NB4 (cell line): ENCODE measurements around the gene SLC43A3.

Experiments used
- DNase-seq: peaks from one replicate; pipeline ENCODE4 v3.0.0; 2010; ENCODE audit warnings: low read depth
- H3K4me3 ChIP-seq: one replicate; pipeline ENCODE4 v1.5.1; 2011; ENCODE audit warnings: mild to moderate bottlenecking, low read depth, low read length, moderate library complexity
- MYC ChIP-seq: IDR thresholded peaks from 2 replicates; pipeline ENCODE4 v1.6.1; 2011; ENCODE audit warnings: low read depth, low read length
- POLR2A ChIP-seq: IDR thresholded peaks from 2 replicates; pipeline ENCODE4 v1.6.1; 2011; ENCODE audit warnings: mild to moderate bottlenecking; ENCODE audit not compliant: insufficient read length; ENCODE audit errors: extremely low read depth
- TF ChIP-seq, protein P1 (sequence below): IDR thresholded peaks from one replicate; pipeline ENCODE4 v1.5.1; 2012; ENCODE audit warnings: low read depth, low read length
- TF ChIP-seq, protein P2 (sequence below): IDR thresholded peaks from 2 replicates; pipeline ENCODE4 v1.6.1; 2011; ENCODE audit warnings: low read depth, low read length

SLC43A3 gene

DNA sequence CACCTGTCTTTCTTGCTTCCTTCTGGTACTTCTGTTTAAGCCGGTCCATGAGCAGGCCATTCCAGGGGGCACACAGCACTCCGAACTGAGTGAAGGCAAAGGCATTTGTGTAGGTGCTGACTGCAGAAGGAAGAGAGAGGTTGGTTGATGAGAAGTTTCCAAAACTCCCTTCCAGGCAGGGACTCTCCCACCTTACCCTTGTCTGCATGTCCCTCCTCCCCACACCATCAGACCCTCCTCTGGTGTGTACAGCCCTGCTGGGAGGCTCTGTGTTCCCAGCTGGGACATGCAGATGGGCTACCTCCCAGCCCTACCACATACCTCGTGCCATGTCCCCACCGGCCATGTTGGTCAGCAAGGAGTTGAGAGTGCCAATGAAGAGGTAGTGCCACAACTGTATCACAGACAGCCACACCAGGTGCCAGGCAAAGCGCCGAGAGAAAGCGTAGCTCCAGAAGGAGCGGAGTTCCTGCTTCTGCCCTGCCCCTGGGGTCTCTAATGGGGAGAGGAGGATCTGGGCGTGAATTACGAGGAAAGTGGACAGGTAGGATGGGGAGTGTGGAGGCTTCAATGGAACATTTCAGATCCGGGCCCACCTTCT is 12.2 kb downstream of the SLC43A3 start:
- DNase-seq, result no peak
- TF ChIP-seq MYC (no peak), POLR2A (no peak)
- TF ChIP-seq, protein P1, sequence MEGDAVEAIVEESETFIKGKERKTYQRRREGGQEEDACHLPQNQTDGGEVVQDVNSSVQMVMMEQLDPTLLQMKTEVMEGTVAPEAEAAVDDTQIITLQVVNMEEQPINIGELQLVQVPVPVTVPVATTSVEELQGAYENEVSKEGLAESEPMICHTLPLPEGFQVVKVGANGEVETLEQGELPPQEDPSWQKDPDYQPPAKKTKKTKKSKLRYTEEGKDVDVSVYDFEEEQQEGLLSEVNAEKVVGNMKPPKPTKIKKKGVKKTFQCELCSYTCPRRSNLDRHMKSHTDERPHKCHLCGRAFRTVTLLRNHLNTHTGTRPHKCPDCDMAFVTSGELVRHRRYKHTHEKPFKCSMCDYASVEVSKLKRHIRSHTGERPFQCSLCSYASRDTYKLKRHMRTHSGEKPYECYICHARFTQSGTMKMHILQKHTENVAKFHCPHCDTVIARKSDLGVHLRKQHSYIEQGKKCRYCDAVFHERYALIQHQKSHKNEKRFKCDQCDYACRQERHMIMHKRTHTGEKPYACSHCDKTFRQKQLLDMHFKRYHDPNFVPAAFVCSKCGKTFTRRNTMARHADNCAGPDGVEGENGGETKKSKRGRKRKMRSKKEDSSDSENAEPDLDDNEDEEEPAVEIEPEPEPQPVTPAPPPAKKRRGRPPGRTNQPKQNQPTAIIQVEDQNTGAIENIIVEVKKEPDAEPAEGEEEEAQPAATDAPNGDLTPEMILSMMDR, result no peak
- TF ChIP-seq, protein P2, sequence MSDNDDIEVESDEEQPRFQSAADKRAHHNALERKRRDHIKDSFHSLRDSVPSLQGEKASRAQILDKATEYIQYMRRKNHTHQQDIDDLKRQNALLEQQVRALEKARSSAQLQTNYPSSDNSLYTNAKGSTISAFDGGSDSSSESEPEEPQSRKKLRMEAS, result no peak
- H3K4me3 ChIP-seq, result no peak overlapping the region

DNA sequence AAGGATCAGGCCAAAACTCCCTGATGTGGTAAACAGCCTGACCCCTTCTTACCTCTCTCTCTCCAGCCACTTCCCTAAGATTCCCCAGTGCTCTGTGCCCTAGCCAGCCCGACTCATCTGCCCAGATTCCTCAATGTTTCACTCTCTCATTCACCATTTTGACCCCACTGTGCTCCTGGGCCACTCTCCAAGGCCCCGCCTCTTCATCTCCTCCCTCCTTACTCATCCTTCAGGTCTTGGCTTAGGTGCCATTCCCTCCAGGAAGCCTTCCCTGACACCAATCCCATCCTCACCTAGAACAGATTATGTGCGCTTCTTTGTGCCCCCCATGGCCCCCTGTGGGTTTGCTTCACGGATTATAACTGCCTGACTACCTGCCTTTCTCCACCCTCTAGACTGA is 13.2 kb downstream of the SLC43A3 start:
- TF ChIP-seq, protein P2, result no peak
- no peak for TF ChIP-seq MYC
- no peak for TF ChIP-seq POLR2A
- TF ChIP-seq, protein P1, result no peak
- no peak for DNase-seq
- no peak overlapping the region for H3K4me3 ChIP-seq

DNA sequence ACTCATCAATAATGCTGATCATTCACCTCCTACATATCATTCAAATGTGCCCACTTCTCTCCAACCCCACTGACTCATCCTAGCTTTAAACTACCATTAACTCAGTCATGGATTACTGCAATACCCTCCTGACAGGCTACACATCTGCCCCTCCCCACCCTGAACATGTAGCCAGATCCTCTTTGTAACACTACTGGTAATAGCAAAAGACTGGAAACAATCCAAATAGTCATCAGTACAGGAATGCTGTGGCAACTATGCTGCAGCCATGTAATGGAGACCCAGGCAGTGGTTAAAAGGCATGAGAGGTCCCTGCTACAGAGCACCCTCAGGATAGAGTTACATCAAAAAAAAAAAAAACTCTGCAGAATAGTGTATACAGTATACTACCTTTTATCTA is 16.6 kb downstream of the SLC43A3 start:
- no peak overlapping the region for H3K4me3 ChIP-seq
- TF ChIP-seq, protein P1, result no peak
- TF ChIP-seq, protein P2, result no peak
- TF ChIP-seq MYC (no peak), POLR2A (no peak)
- no peak for DNase-seq

DNA sequence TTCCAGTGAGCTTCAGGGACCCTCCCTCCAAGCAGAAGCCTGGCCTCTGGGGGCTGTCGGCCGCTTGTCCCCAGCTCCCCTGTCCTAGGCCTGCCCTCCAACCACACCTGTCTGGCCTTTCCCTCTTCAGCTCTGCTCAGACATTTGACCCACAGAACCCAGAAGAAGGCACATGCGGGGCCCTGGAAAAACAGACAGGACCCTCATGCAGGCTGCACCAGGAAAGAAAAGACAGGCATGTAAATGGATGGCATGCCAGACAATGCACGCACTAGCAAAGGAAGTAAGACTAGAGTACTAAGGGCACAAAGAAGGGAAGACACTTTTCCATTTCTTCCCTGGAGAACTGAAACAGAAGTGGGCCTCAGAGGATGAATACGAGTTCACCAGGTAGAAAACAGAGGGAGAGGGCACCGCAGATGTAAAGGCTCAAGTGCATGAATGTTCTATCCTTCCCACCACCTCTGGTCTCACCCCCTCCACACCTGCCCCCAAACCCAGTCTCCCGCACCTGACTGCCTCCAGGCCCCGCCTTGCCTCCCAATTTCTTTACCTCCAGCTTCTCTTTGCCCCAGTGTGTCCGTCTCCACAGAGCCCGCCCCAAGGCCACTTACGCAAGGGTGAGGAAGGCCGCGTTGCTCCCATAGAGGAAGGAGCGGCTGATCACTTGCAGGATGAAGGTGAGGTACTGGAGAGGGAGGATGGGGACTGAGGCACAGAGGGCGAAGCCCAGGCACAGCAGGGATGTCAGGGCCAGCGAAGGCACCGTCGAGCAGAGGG is 17.4 kb downstream of the SLC43A3 start:
- TF ChIP-seq, protein P2, result no peak
- TF ChIP-seq MYC (no peak), POLR2A (no peak)
- TF ChIP-seq, protein P1, result no peak
- no peak overlapping the region for H3K4me3 ChIP-seq
- no peak for DNase-seq

DNA sequence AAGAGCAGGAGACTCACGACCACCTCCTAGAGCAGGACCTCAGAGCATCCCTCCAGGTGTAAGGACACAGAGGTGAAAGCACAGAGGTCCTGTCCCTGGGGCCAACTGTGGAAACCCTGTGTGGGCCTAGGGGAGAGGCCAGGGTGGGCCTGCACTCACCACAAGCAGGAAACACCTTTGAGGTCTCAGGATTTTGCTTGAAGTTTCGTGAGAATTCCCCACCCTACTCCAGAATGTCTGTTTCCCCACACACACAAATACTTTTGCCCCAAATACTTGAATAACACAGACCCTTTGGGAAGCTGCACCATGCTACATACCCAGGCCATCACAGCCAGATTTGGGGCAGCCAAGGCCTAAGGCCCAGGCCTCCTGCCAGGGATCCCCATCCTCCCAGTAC is 18.1 kb downstream of the SLC43A3 start:
- TF ChIP-seq MYC (no peak), POLR2A (no peak)
- TF ChIP-seq, protein P1, result no peak
- TF ChIP-seq, protein P2, result no peak
- no peak overlapping the region for H3K4me3 ChIP-seq

More for the DNA sequence above, 18.1 kb downstream of the SLC43A3 start:
- DNase-seq, result no peak
